Activated B cell treated with CpG ODN at 0.5 μM for 24 hours (primary cell): Measurements from ENCODE around the gene C1orf105. TPM values are rescaled to one million over a fixed set of nuclear protein-coding genes. Genes with fewer than 3 reads are reported as not detected.

Experiments used
- ATAC-seq: fragments of 200-7000 bp; cut with Tn5 transposase; one replicate; pipeline ENCODE4 v1.10.0; 2021; ENCODE audit warnings: low read depth, mild to moderate bottlenecking, moderate library complexity
- CTCF ChIA-PET: fragments of 350-600 bp; sonication (Branson Sonifier 250); formaldehyde crosslinking; loops from one replicate; lab custom pipeline; 2021; ENCODE audit warnings: antibody characterized with exemption; lab: Charles Lee
- POLR2A ChIA-PET: fragments of 350-600 bp; sonication (Branson Sonifier 250); formaldehyde crosslinking; loops from one replicate; lab custom pipeline; 2021; ENCODE audit warnings: antibody characterized with exemption; lab: Charles Lee
- DNase-seq: peaks from one replicate; pipeline ENCODE4 v3.0.0; 2022
- H3K27ac Mint-ChIP-seq: one replicate; pipeline ENCODE4 v1.8.0; 2020; ENCODE audit warnings: mixed read lengths
- H3K27me3 Mint-ChIP-seq: one replicate; pipeline ENCODE4 v1.8.0; 2021; ENCODE audit warnings: mixed read lengths
- H3K36me3 Mint-ChIP-seq: one replicate; pipeline ENCODE4 v1.8.0; 2021; ENCODE audit warnings: low read depth, mixed read lengths
- H3K4me1 Mint-ChIP-seq: one replicate; pipeline ENCODE4 v1.8.0; 2021; ENCODE audit warnings: mixed read lengths
- H3K4me3 Mint-ChIP-seq: one replicate; pipeline ENCODE4 v1.8.0; 2020; ENCODE audit warnings: mild to moderate bottlenecking, mixed read lengths
- H3K9me3 Mint-ChIP-seq: one replicate; pipeline ENCODE4 v1.8.0; 2020; ENCODE audit warnings: mixed read lengths
- intact Hi-C: fragments of 100-400 bp; cut with micrococcal nuclease; formaldehyde crosslinking; loops from one replicate; pipeline ENCODE4 v1.15.1; 2024
- total RNA-seq: library from RNA; stranded (reverse); gene quantifications from 2 replicates; pipeline ENCODE4 v1.2.3, GENCODE V29; 2022
- TF ChIP-seq, protein P1 (sequence below): fragments of 200-600 bp; IDR thresholded peaks from one replicate; pipeline ENCODE4 v1.8.0; 2022; ENCODE audit warnings: antibody characterized with exemption, mild to moderate bottlenecking

C1orf105 gene
- total RNA-seq, 1 donor from 2014 or later, result not detected

DNA sequence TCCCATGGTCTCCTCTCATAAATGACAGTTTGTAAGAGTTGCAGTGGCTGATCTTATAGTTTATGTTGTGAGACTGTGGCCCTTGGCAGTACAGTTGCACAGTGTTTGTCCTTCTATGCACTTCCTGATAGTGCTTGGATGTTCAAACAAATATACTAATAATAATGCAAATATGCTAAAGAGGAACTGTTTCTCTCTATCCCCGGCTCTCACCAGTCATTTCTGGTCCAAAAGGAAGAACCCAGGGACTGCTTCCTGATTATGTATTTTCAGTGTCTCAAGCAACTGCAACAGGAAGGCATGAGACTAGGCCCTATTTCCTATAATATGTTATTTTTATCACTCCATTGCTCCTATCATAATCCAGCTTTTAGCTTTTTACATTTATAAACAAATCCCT lies 95.4 kb downstream of the C1orf105 start:
- no peak for ATAC-seq
- Mint-ChIP-seq H3K4me1 (peaks cover 3% of the 10 kb centered on the region), H3K9me3 (peaks cover 2% of the 10 kb centered on the region), H3K27me3 (peaks cover 1% of the 10 kb centered on the region), H3K27ac (no peak overlapping the region), H3K4me3 (no peak overlapping the region), H3K36me3 (no peaks in the 10 kb centered on the region)
- DNase-seq, result no peak
- TF ChIP-seq, protein P1, sequence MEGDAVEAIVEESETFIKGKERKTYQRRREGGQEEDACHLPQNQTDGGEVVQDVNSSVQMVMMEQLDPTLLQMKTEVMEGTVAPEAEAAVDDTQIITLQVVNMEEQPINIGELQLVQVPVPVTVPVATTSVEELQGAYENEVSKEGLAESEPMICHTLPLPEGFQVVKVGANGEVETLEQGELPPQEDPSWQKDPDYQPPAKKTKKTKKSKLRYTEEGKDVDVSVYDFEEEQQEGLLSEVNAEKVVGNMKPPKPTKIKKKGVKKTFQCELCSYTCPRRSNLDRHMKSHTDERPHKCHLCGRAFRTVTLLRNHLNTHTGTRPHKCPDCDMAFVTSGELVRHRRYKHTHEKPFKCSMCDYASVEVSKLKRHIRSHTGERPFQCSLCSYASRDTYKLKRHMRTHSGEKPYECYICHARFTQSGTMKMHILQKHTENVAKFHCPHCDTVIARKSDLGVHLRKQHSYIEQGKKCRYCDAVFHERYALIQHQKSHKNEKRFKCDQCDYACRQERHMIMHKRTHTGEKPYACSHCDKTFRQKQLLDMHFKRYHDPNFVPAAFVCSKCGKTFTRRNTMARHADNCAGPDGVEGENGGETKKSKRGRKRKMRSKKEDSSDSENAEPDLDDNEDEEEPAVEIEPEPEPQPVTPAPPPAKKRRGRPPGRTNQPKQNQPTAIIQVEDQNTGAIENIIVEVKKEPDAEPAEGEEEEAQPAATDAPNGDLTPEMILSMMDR, result no peak
- intact Hi-C loops, result no loop called here
- CTCF ChIA-PET, result no interaction called here
- POLR2A ChIA-PET, result interaction anchor here (0.6 kb wide), 1 partner anchor 200 kb away, joined by 7 read pairs; no protein-coding TSS in a partner anchor

DNA sequence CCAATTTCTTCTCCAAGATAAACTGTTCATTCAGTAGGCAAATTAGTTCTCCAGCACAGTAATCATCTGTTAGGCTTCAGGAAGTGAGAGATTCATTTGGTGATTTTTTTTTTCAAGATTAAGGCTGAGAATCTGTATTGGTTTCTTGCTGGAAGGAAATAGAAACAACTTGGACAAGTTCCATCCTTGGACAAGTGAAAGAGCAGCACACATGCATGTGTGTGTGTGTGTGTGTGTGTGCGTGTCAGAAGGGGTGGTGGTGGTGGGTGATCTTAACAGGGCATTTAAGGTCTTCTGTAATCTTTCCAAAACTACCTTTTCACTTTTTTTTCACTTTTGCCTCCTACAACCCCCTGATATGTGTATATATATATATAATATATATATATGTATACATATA lies 96.6 kb downstream of the C1orf105 start:
- Mint-ChIP-seq H3K4me1 (peaks cover 3% of the 10 kb centered on the region), H3K27me3 (peaks cover 2% of the 10 kb centered on the region), H3K27ac (no peak overlapping the region), H3K36me3 (no peaks in the 10 kb centered on the region), H3K9me3 (peaks cover 2% of the 10 kb centered on the region), H3K4me3 (no peak overlapping the region)
- CTCF ChIA-PET, result no interaction called here
- no peak for ATAC-seq
- TF ChIP-seq, protein P1, result no peak
- intact Hi-C loops, result no loop called here
- no peak for DNase-seq
- POLR2A ChIA-PET, result no interaction called here

DNA sequence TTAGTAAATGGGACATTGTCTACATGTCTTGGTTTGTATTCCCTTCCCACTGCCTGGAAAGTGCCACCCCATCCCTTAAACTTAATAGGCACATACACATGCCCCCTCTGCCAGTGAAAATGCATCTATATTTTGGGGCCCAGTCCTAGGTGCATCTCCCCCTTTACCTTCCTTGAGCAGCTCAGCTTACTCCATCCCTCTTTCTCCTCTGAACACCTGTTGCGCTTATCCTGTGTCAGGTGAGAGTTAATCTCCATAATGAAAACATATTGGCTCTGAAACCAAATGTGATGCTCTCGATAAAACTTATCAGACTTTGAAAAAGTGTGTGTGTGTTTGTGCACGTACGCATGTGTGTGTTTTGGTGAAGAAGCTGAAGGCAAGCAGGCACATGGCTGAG lies 97.1 kb downstream of the C1orf105 start:
- Mint-ChIP-seq H3K27me3 (peaks cover 2% of the 10 kb centered on the region), H3K27ac (no peak overlapping the region), H3K4me1 (peaks cover 3% of the 10 kb centered on the region), H3K9me3 (peaks cover 2% of the 10 kb centered on the region), H3K36me3 (no peaks in the 10 kb centered on the region), H3K4me3 (no peak overlapping the region)
- CTCF ChIA-PET, result no interaction called here
- TF ChIP-seq, protein P1, result no peak
- intact Hi-C loops, result no loop called here
- POLR2A ChIA-PET, result no interaction called here
- ATAC-seq, result no peak
- DNase-seq, result no peak

Other genes with a start within 250 kb of the C1orf105 start
- 24.2 TPM in 2 replicates for gene PIGC, start 23.4 kb downstream of the C1orf105 start, total RNA-seq
- 35.2 and 47.1 TPM in 2 replicates for gene SUCO, start 112.5 kb downstream of the C1orf105 start, total RNA-seq
- gene FASLG, start 238.4 kb downstream of the C1orf105 start, total RNA-seq, result not detected in 2 replicates